GM06990 (cell line): Measurements from ENCODE around the gene GARIN5B.

Experiments used
- DNase-seq: peaks from one replicate; pipeline ENCODE4 v3.0.0-alpha.2; 2011; ENCODE audit not compliant: insufficient read length; ENCODE audit errors: extremely low read depth
- H3K27me3 ChIP-seq: replicated peaks from 2 replicates; pipeline ENCODE4 v1.6.0; 2011; ENCODE audit warnings: low read length; ENCODE audit not compliant: control insufficient read depth, insufficient read depth
- H3K36me3 ChIP-seq: 2 replicates; pipeline ENCODE4 v1.5.1; 2011; ENCODE audit warnings: low read length; ENCODE audit not compliant: control insufficient read depth, insufficient read depth
- H3K4me3 ChIP-seq: replicated peaks from 2 replicates; pipeline ENCODE4 v1.5.1; 2011; ENCODE audit warnings: low read depth, mild to moderate bottlenecking, control low read depth, low read length
- TF ChIP-seq, protein P1 (sequence below): IDR thresholded peaks from 2 replicates; pipeline ENCODE4 v1.5.1; 2011; ENCODE audit warnings: low read length, control low read depth, mild to moderate bottlenecking, inconsistent platforms; ENCODE audit not compliant: insufficient read depth, poor library complexity, severe bottlenecking

Gene GARIN5B

DNA sequence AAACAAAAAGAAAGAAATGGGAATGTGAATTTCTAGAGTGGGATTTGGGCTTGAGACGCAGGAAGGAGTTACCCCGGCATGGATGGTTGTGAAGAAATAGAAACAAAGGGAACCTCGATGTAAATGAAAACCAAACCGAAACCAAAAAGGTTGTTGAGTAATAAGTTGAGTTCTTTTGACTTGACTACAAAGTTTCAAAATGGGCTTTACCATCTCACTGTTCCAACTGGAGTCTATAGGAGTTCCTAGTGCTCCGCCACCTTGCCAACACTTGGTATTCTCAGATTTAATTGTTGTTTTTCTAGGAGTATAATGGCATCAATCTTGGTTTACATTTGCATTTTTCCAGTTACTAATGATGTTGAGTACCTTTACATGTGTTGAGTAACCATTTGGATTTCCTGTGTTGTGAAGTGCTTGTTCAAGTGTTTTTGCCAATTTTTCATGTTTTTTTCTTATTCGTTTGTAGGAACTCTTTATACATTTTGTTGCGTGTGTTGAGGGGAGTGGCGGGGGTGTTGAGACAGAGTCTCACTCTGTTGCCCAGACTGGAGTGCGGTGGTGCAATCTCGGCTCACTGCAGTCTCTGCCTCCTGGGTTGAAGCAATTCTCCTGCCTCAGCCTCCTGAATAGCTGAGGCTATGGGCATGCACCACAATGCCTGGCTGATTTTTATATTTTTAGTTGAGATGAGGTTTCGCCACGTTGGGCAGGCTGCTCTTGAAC, 35.3 kb upstream of the GARIN5B start:
- peaks cover 18% of the 10 kb centered on the region for H3K36me3 ChIP-seq

GRCh38 chr19:55392820-55393761, 30.0 kb upstream of the GARIN5B start:
- Histone ChIP-seq H3K4me3 (no peak overlapping the region), H3K27me3 (no peaks in the 10 kb centered on the region), H3K36me3 (peaks cover 26% of the 10 kb centered on the region)
- DNase-seq, result no peak
- TF ChIP-seq, protein P1, sequence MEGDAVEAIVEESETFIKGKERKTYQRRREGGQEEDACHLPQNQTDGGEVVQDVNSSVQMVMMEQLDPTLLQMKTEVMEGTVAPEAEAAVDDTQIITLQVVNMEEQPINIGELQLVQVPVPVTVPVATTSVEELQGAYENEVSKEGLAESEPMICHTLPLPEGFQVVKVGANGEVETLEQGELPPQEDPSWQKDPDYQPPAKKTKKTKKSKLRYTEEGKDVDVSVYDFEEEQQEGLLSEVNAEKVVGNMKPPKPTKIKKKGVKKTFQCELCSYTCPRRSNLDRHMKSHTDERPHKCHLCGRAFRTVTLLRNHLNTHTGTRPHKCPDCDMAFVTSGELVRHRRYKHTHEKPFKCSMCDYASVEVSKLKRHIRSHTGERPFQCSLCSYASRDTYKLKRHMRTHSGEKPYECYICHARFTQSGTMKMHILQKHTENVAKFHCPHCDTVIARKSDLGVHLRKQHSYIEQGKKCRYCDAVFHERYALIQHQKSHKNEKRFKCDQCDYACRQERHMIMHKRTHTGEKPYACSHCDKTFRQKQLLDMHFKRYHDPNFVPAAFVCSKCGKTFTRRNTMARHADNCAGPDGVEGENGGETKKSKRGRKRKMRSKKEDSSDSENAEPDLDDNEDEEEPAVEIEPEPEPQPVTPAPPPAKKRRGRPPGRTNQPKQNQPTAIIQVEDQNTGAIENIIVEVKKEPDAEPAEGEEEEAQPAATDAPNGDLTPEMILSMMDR, result no peak

More for the DNA sequence above, 35.3 kb upstream of the GARIN5B start:
- TF ChIP-seq, protein P1, result no peak
- Histone ChIP-seq H3K4me3 (no peak overlapping the region; the same call in 1 of the 2 replicates), H3K27me3 (no peaks in the 10 kb centered on the region)
- no peak for DNase-seq

DNA sequence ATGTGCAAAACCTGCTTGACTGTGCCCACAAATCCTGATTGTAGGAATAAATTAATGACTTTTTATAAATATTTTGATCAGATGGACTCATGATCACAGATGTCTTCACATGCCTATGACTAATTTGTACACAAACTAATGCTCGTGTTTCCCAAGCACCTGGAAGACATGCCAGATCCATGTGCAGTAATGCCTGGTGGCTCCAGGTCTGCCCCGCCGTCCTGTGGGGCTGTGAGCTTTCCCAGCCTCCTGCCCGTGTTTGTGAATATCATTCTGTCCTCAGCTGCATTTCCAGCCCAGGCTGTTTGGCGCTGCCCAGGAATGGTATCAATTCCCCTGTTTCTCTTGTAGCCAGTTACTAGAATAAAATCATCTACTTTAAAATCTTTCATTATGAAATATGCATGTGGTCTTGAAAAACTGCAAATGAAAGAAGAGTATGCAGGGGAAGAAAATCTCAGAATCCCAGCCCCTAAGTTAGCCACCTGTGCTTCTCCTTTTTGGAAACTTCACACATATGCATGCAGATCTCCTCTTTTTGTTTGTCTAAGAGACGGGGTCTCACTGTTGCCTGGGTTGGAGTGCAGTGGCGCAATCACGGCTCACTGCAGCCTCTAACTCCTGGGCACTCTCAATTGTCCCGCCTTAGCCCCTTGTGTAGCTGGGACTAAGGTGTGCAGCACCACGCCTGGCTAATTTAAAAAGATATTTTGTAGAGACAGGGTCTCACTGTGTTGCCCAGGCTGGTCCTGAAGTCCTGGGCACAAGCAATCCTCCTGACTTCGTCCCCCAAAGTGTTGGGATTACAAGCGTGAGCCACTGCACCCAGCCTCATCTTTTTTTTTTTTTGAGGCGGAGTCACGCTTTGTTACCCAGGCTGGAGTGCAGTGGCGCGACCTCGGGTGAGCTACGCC, 28.9 kb upstream of the GARIN5B start:
- Histone ChIP-seq H3K27me3 (no peaks in the 10 kb centered on the region), H3K4me3 (no peak overlapping the region), H3K36me3 (peaks cover 37% of the 10 kb centered on the region)
- TF ChIP-seq, protein P1, result no peak
- DNase-seq, result no peak

GRCh38 chr19:55391191-55391670, 28.2 kb upstream of the GARIN5B start:
- no peak for DNase-seq
- H3K36me3 ChIP-seq, result peaks cover 40% of the 10 kb centered on the region
- H3K27me3 ChIP-seq, result no peaks in the 10 kb centered on the region
- TF ChIP-seq, protein P1, result no peak
- H3K4me3 ChIP-seq, result no peak overlapping the region

- H3K36me3 ChIP-seq, result peaks cover 40% of the 10 kb centered on the region
- TF ChIP-seq, protein P1, result no peak
- no peak for DNase-seq
- no peak overlapping the region for H3K4me3 ChIP-seq
- no peaks in the 10 kb centered on the region for H3K27me3 ChIP-seq
Observed at GRCh38 chr19:55390461-55390880, 27.4 kb upstream of the GARIN5B start.
